Endothelial cell of umbilical vein (primary cell): ENCODE data around the gene GABBR2. TPM values are rescaled to one million over a fixed set of nuclear protein-coding genes. Genes with fewer than 3 reads are reported as not detected.
"Not testable (repeated sequence)": the region's sequence is repeated elsewhere in the genome, so short reads cannot be mapped to it uniquely, and the experiment has no call there.

Experiments
- BruUV-seq: library from RNA; stranded (reverse); fragments of 400-500 nt; replicated peaks from 2 replicates; lab custom pipeline; 2021; lab: Mats Ljungman, UMichigan
- CTCF ChIA-PET: fragments of 300-600, 350-600 bp; sonication (Branson Sonifier 250); formaldehyde crosslinking; loops from one replicate; lab custom pipeline; 2021; ENCODE audit warnings: antibody characterized with exemption, inconsistent platforms; lab: Charles Lee
- POLR2A ChIA-PET: fragments of 300-600, 350-600 bp; sonication (Branson Sonifier 250); formaldehyde crosslinking; loops from one replicate; lab custom pipeline; 2021; ENCODE audit warnings: antibody characterized with exemption, inconsistent platforms; lab: Charles Lee
- DNase-seq: peaks from one replicate; pipeline ENCODE4 v3.0.0-alpha.2; 2011; ENCODE audit warnings: low read depth, low spot score
- FAIRE-seq: peaks from 2 replicates; lab custom pipeline; 2011; peaks lifted over from hg19 to GRCh38; lab: Jason Lieb, UNC
- H2AFZ ChIP-seq: 2 replicates; pipeline ENCODE4 v1.6.0; 2012; ENCODE audit warnings: low read depth, low read length, control low read depth, inconsistent platforms
- H3K27ac ChIP-seq: 2 replicates; pipeline ENCODE4 v1.5.1; 2011; ENCODE audit warnings: low read depth, mild to moderate bottlenecking, control low read depth, low read length, moderate library complexity; ENCODE audit not compliant: insufficient read depth
- H3K27me3 ChIP-seq, 2 experiments: 2 replicates each; pipeline versions ENCODE4 v1.6.0 to v1.6.1; 2011; ENCODE audit warnings: low read length in 2 of 2, mixed read lengths in 1 of 2; ENCODE audit not compliant: control insufficient read depth in 2 of 2, insufficient read depth in 2 of 2
- H3K36me3 ChIP-seq, 2 experiments: 2 replicates in 1 of 2; 3 replicates in 1 of 2; pipeline ENCODE4 v1.5.1; 2011; ENCODE audit warnings: low read length in 2 of 2, mild to moderate bottlenecking in 1 of 2, moderate library complexity in 1 of 2; ENCODE audit not compliant: control insufficient read depth in 2 of 2, insufficient read depth in 2 of 2; ENCODE audit errors: extremely low read depth in 1 of 2
- H3K4me1 ChIP-seq: 3 replicates; pipeline ENCODE4 v1.5.1; 2011; ENCODE audit warnings: mild to moderate bottlenecking, low read length; ENCODE audit not compliant: control insufficient read depth, insufficient read depth; ENCODE audit errors: extremely low read depth
- H3K4me2 ChIP-seq: 2 replicates; pipeline ENCODE4 v1.6.1; 2011; ENCODE audit warnings: low read length, control low read depth, mixed read lengths; ENCODE audit not compliant: insufficient read depth
- H3K4me3 ChIP-seq, 3 experiments: fragments of 200-600 bp in 1 of 3; sonication (generic), shearing (Covaris generic) in 1 of 3; replicated peaks in 1 of 3; 2 replicates each; pipeline ENCODE4 v1.5.1; 2011 to 2016; ENCODE audit warnings: control low read depth in 3 of 3, low read length in 3 of 3, mild to moderate bottlenecking in 2 of 3, inconsistent platforms in 1 of 3, low read depth in 1 of 3, moderate library complexity in 1 of 3; ENCODE audit not compliant: insufficient read depth in 1 of 3
- H3K79me2 ChIP-seq: 2 replicates; pipeline ENCODE4 v1.6.0; 2012; ENCODE audit warnings: low read length, inconsistent platforms; ENCODE audit not compliant: control insufficient read depth, insufficient read depth
- H3K9ac ChIP-seq: replicated peaks from 2 replicates; pipeline ENCODE3; 2011; ENCODE audit warnings: low read length, control low read depth; ENCODE audit not compliant: insufficient read depth; ENCODE audit errors: extremely low read depth
- H3K9me1 ChIP-seq: replicated peaks from 3 replicates; pipeline ENCODE4 v1.6.0; 2011; ENCODE audit warnings: mild to moderate bottlenecking, low read length; ENCODE audit not compliant: control insufficient read depth, insufficient read depth; ENCODE audit errors: extremely low read depth
- H3K9me3 ChIP-seq: replicated peaks from 2 replicates; pipeline ENCODE4 v1.5.1; 2012; ENCODE audit warnings: low read length, inconsistent platforms; ENCODE audit not compliant: control insufficient read depth, insufficient read depth
- H4K20me1 ChIP-seq: replicated peaks from 2 replicates; pipeline ENCODE3; 2011; ENCODE audit warnings: mild to moderate bottlenecking, low read length; ENCODE audit not compliant: control insufficient read depth, insufficient read depth; ENCODE audit errors: extremely low read depth
- CTCF ChIP-seq, 2 donors: IDR thresholded peaks; 1 replicate in 1 of 2; 2 replicates in 1 of 2; pipeline ENCODE4 v1.5.1; 2011; ENCODE audit warnings: low read length in 2 of 2, mild to moderate bottlenecking in 2 of 2, moderate library complexity in 2 of 2, control low read depth in 1 of 2, inconsistent platforms in 1 of 2, low read depth in 1 of 2; ENCODE audit not compliant: insufficient read depth in 1 of 2; ENCODE audit errors: extremely low read depth in 1 of 2
- EZH2 ChIP-seq: IDR thresholded peaks from 2 replicates; pipeline ENCODE4 v1.6.1; 2012; ENCODE audit warnings: borderline replicate concordance, low read depth, mild to moderate bottlenecking, moderate library complexity, low read length, inconsistent platforms; ENCODE audit not compliant: severe bottlenecking
- FOS ChIP-seq: IDR thresholded peaks from 2 replicates; pipeline ENCODE4 v1.6.1; 2011; ENCODE audit warnings: mild to moderate bottlenecking, low read length, moderate library complexity, borderline replicate concordance; ENCODE audit not compliant: insufficient read depth
- GATA2 ChIP-seq: IDR thresholded peaks from 2 replicates; pipeline ENCODE4 v1.7.0; 2011; ENCODE audit warnings: low read depth, mild to moderate bottlenecking, moderate library complexity, mixed read lengths, low read length; ENCODE audit not compliant: insufficient read length, insufficient read depth
- JUN ChIP-seq: IDR thresholded peaks from 2 replicates; pipeline ENCODE4 v1.6.1; 2011; ENCODE audit warnings: borderline replicate concordance, low read depth; ENCODE audit not compliant: insufficient read length, insufficient read depth
- MAX ChIP-seq: IDR thresholded peaks from 2 replicates; pipeline ENCODE4 v1.6.1; 2011; ENCODE audit not compliant: insufficient read depth, insufficient read length
- MYC ChIP-seq: IDR thresholded peaks from one replicate; pipeline ENCODE4 v1.6.1; 2011; ENCODE audit warnings: mild to moderate bottlenecking, low read depth, low read length
- POLR2A ChIP-seq: IDR thresholded peaks from 2 replicates; pipeline ENCODE4 v1.6.1; 2012; ENCODE audit warnings: low read depth, mild to moderate bottlenecking, control low read depth, low read length
- POLR2AphosphoS5 ChIP-seq: IDR thresholded peaks from 2 replicates; pipeline ENCODE4 v1.6.1; 2012; ENCODE audit warnings: low read depth, mild to moderate bottlenecking, control low read depth, low read length, moderate library complexity; ENCODE audit not compliant: insufficient read depth
- dilution Hi-C: fragments of 300-500 bp; cut with MboI; formaldehyde crosslinking; loops from one replicate; pipeline ENCODE4 v1.15.0; 2019; ENCODE audit warnings: low sequenced_read_pairs; ENCODE audit not compliant: extremely low pct_ligation_motif_present
- intact Hi-C: fragments of 100-400 bp; cut with micrococcal nuclease; formaldehyde crosslinking; loops from one replicate; pipeline ENCODE4 v1.10.0; 2022
- polyA plus RNA-seq, 4 experiments: library from polyadenylated mRNA; depleted of rRNA in 3 of 4; stranded (reverse) in 3 of 4; unstranded in 1 of 4; fragments of >200 nt; gene quantifications; 2 replicates each; pipeline versions ENCODE4 v1.2.1 to v1.2.3, GENCODE V29; 2011 to 2012; ENCODE audit warnings: missing spikeins in 1 of 4
- total RNA-seq: library from RNA; stranded (reverse); gene quantifications from 2 replicates; pipeline ENCODE4 v1.2.3, GENCODE V29; 2021

The GABBR2 gene
- total and polyA plus RNA-seq, 2 donors (not counting 3 experiments of a cell fraction or from before 2014, with no cell fraction given), result 1.1 to 9.2 TPM

GRCh38 chr9:98589102-98589501 is 119.6 kb downstream of the GABBR2 start:
- Histone ChIP-seq H3K27me3 (no peaks in the 10 kb centered on the region), H3K4me3 (no peak overlapping the region), H3K27ac (no peak overlapping the region), H3K36me3 (no peaks in the 10 kb centered on the region), H3K4me2 (no peak overlapping the region), H3K9ac (no peak overlapping the region), H2AFZ (no peak overlapping the region), H3K9me1 (no peaks in the 10 kb centered on the region), H3K79me2 (no peaks in the 10 kb centered on the region), H3K9me3 (no peaks in the 10 kb centered on the region), H4K20me1 (no peaks in the 10 kb centered on the region), H3K4me1 (peaks cover 4% of the 10 kb centered on the region)
- no peak for TF ChIP-seq MYC
- no peak for TF ChIP-seq GATA2
- TF ChIP-seq FOS, result no peak
- TF ChIP-seq JUN, result no peak
- TF ChIP-seq CTCF (IDR thresholded peaks at IDR 0.05; ENCODE audit: extremely low read depth in 1 of 2, insufficient read depth in 1 of 2, low read depth in 1 of 2, low read length in 2 of 2), result no peak
- no peak for TF ChIP-seq EZH2
- no peak for TF ChIP-seq POLR2A
- TF ChIP-seq MAX, result no peak
- TF ChIP-seq POLR2AphosphoS5, result no peak
- intact Hi-C loops (no loop called here), dilution Hi-C loops (no loop called here)
- CTCF ChIA-PET, result no interaction called here
- BruUV-seq, result no TSS peak
- no peak for DNase-seq
- POLR2A ChIA-PET, result no interaction called here
- FAIRE-seq, result no peak

- BruUV-seq, H3K9me1 ChIP-seq, H3K79me2 ChIP-seq, H3K27me3 ChIP-seq, H3K4me2 ChIP-seq, H4K20me1 ChIP-seq, H3K9ac ChIP-seq, H3K27ac ChIP-seq, intact Hi-C loops, POLR2A ChIA-PET, H2AFZ ChIP-seq, H3K4me3 ChIP-seq, FAIRE-seq, H3K36me3 ChIP-seq, H3K9me3 ChIP-seq, dilution Hi-C loops, DNase-seq: not testable (repeated sequence)
- H3K4me1 ChIP-seq, result peaks cover 10% of the 10 kb centered on the region
- CTCF ChIA-PET, result interaction anchor here (1.8 kb wide), 2 partner anchors 19 to 191 kb away, joined by 5 read pairs; no protein-coding TSS in a partner anchor
These were observed 123.8 kb downstream of the GABBR2 start for GRCh38 chr9:98584853-98585438.
